GM19240 (cell line): Measurements from ENCODE around the gene ARHGAP33.

ENCODE experiments used
- DNase-seq: peaks from one replicate; pipeline ENCODE4 v3.0.0; 2011; ENCODE audit warnings: low spot score; ENCODE audit not compliant: insufficient read length

The ARHGAP33 gene, protein sequence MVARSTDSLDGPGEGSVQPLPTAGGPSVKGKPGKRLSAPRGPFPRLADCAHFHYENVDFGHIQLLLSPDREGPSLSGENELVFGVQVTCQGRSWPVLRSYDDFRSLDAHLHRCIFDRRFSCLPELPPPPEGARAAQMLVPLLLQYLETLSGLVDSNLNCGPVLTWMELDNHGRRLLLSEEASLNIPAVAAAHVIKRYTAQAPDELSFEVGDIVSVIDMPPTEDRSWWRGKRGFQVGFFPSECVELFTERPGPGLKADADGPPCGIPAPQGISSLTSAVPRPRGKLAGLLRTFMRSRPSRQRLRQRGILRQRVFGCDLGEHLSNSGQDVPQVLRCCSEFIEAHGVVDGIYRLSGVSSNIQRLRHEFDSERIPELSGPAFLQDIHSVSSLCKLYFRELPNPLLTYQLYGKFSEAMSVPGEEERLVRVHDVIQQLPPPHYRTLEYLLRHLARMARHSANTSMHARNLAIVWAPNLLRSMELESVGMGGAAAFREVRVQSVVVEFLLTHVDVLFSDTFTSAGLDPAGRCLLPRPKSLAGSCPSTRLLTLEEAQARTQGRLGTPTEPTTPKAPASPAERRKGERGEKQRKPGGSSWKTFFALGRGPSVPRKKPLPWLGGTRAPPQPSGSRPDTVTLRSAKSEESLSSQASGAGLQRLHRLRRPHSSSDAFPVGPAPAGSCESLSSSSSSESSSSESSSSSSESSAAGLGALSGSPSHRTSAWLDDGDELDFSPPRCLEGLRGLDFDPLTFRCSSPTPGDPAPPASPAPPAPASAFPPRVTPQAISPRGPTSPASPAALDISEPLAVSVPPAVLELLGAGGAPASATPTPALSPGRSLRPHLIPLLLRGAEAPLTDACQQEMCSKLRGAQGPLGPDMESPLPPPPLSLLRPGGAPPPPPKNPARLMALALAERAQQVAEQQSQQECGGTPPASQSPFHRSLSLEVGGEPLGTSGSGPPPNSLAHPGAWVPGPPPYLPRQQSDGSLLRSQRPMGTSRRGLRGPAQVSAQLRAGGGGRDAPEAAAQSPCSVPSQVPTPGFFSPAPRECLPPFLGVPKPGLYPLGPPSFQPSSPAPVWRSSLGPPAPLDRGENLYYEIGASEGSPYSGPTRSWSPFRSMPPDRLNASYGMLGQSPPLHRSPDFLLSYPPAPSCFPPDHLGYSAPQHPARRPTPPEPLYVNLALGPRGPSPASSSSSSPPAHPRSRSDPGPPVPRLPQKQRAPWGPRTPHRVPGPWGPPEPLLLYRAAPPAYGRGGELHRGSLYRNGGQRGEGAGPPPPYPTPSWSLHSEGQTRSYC

DNA sequence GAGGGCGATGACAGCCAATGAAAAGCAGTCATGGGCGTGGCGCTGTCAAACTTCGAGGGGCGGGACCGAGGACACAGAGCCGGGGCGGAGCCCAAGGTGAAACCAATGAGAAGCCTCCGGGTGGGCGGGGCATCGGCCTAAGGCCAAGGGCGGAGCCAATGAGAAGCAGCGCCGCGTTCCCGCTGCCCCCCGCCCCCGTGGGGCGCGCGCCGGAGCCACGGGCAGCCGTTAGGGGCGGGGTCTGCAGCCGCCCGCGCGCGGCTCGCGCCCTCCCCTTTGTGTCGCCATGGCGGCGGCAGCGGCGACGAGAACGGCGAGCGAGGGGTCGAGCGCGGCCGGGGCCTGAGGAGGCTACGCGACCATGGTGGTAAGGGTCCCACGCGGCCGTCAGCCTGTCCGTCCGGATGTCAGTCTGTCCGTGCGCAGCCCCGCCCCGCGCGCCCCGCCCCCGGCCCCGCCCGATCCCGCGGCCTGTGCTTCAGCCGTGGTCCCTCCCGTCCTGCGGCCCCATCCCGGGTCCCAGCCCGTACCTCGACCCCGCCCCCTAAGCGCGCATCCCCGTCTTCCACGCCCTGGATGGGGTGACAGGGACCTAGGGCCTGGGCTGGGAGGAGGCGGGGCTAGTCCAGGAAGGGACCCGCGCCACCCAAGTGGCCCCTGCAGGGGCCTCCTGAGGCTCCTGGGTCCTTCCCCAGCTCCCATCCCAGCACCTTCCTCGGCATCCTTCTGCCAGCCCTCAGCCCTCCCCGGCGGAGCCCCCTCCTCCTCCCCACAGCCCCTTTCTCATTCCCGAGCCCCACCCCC is at the start of gene ARHGAP33:
TSS of gene ARHGAP33 (plus strand) at position 267 of the 804 bp plus-strand sequence. CDS start at position 362, 95 bp downstream.
- DNase-seq: peak; percentile 97

DNA sequence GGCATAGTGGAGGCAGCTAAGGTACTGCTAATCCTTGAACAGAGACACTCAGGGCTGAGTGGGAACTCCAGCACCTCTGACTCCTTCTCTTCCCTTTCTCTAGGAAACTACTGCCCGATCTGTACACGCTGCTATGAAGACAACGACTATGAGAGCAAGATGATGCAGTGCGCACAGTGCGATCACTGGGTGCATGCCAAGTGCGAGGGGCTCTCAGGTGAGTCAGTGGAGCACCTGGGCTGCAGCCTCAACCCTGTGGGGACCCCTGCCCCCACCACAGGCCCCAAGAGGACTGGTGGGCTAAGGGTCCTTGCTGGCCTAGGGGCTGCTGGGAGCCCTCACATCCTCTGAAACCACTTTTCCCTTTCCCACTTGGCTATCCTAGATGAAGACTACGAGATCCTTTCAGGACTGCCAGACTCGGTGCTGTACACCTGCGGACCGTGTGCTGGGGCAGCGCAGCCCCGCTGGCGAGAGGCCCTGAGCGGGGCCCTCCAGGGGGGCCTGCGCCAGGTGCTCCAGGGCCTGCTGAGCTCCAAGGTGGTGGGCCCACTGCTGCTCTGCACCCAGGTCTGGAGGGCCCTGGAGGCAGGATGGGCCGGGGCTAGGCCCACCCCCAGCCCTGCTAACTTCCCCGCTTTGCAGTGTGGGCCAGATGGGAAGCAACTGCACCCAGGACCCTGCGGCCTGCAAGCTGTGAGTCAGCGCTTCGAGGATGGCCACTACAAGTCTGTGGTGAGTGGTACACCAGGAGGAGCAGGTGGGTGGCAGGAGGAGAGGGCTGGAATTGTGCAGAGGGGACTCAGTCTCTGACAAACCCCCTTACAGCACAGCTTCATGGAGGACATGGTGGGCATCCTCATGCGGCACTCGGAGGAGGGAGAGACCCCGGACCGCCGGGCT is 48.1 kb upstream of the ARHGAP33 start:
- DNase-seq: no peak

DNA sequence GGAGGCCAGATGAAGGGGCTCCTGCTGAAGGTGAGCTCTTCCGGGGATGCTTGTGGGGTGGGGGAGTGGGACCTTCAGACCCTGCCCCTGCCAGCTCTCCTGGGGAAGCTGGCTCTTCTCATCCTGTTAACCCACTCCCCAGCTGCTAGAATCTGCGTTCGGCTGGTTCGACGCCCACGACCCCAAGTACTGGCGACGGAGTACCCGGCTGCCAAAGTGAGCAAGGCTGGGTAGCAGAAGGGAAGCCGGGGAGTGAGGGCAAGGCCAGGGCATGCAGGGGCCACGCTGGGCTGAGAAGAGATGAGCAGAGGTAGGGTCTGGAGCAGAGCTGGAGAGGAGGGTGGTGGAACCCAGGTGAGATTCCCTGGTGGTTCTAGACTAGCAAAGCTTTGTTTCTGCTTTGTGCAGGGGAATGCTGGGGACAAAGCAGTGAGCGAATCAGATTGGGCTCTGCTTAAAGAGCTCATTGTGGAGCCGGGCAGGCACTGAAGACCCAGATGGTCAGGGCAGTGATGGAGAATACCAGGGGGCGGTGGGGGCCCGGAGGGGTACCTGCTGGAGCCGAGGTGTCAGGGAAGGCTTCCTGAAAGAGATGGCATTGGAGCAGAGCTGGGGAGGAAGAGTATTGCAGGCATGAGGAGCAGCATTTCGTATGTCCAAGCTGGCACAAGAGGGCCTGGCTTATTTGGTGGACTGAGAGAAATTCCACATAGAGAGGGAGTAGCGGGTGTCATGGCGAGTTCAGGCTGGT is 47.2 kb upstream of the ARHGAP33 start:
- no peak for DNase-seq

DNA sequence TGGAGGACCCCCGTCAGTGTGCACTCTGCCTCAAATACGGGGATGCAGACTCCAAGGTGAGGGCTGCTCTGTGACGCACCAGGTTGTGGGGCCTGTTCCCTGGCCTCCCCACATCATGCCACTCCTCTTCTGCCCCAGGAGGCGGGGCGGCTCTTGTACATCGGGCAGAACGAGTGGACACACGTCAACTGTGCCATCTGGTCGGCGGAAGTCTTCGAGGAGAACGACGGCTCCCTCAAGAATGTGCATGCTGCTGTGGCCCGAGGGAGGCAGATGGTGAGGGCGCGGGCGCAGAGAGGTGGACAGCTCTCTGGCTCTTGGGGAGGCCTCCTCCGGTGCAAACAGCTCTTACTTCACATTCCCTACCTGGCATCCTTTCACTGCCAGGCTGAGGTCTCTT is 46.3 kb upstream of the ARHGAP33 start:
- no peak for DNase-seq

DNA sequence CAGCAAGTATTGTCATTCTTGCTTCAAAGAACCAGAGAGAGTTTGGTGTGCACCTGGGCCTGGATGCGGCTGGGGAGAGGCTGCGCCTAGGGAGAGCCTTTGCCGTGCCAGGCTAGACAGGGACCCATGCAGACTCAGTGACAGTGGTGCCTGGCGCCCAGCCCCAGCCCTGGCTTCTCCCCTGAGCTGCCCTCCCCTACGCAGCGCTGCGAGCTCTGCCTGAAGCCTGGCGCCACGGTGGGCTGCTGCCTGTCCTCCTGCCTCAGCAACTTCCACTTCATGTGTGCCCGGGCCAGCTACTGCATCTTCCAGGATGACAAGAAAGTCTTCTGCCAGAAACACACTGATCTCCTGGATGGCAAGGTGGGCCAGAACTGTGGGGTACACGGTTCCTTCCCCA is 45.6 kb upstream of the ARHGAP33 start:
- no peak for DNase-seq

DNA sequence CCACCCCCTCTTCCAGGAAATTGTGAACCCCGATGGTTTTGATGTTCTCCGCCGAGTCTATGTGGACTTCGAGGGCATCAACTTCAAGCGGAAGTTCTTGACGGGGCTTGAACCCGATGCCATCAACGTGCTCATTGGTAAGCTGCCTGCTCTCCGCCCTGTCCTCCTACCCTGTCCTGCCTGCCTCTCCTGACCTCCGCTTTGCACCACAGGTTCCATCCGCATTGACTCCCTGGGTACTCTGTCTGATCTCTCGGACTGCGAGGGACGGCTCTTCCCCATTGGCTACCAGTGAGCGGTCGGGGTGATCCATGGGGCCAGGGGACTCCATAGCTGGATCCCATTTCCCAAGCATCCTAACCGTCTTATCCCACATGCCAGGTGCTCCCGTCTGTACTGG is 45.0 kb upstream of the ARHGAP33 start:
- no peak for DNase-seq

DNA sequence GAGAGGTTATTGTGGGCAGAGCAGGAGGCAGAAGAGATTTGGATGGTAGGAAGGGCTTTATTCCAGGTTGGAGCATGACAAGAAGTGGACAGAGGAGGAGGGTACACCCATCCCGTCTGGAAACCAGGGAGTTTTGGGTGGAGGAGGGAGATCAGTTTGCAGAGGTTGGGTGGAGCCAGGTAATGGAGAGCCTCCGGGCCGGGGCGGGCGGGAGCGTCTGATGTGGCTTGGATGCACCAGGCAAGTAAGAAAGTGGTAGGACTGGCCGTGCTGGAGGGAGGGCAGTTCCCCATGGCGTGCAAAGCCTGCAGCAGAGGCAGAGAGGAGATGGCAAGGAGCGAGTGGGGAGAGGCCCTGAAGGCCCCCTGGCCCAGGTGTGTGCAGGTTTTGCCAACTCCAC is 44.0 kb upstream of the ARHGAP33 start:
- no peak for DNase-seq

DNA sequence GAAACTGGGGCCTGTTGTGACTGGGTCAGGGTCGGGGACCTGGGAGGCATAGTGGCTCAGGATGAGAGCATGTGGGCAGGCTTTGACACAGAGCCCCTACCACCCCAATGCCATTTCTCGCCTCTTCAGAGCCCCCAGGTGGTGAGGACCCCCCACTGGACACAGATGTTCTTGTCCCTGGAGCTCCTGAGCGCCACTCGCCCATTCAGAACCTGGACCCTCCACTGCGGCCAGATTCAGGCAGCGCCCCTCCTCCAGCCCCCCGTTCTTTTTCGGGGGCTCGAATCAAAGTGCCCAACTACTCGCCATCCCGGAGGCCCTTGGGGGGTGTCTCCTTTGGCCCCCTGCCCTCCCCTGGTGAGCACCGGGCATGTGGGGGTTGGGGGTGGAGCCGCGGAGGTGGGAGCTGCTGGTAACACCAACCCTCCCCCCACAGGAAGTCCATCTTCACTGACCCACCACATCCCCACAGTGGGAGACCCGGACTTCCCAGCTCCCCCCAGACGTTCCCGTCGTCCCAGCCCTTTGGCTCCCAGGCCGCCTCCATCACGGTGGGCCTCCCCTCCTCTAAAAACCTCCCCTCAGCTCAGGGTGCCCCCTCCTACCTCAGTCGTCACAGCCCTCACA is 43.5 kb upstream of the ARHGAP33 start:
- DNase-seq: no peak

DNA sequence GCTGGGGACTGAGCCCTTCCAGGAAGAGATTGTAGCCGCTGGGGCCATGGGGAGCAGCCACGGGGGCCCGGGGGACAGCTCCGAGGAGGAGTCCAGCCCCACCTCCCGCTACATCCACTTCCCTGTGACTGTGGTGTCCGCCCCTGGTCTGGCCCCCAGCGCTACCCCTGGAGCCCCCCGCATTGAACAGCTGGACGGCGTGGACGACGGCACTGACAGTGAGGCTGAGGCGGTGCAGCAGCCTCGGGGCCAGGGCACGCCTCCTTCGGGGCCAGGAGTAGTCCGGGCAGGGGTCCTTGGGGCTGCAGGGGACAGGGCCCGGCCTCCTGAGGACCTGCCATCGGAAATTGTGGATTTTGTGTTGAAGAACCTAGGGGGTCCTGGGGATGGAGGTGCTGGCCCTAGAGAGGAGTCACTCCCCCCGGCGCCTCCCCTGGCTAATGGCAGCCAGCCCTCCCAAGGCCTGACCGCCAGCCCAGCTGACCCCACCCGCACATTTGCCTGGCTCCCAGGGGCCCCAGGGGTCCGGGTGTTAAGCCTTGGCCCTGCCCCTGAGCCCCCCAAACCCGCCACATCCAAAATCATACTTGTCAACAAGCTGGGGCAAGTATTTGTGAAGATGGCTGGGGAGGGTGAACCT is 42.7 kb upstream of the ARHGAP33 start:
- DNase-seq: no peak

DNA sequence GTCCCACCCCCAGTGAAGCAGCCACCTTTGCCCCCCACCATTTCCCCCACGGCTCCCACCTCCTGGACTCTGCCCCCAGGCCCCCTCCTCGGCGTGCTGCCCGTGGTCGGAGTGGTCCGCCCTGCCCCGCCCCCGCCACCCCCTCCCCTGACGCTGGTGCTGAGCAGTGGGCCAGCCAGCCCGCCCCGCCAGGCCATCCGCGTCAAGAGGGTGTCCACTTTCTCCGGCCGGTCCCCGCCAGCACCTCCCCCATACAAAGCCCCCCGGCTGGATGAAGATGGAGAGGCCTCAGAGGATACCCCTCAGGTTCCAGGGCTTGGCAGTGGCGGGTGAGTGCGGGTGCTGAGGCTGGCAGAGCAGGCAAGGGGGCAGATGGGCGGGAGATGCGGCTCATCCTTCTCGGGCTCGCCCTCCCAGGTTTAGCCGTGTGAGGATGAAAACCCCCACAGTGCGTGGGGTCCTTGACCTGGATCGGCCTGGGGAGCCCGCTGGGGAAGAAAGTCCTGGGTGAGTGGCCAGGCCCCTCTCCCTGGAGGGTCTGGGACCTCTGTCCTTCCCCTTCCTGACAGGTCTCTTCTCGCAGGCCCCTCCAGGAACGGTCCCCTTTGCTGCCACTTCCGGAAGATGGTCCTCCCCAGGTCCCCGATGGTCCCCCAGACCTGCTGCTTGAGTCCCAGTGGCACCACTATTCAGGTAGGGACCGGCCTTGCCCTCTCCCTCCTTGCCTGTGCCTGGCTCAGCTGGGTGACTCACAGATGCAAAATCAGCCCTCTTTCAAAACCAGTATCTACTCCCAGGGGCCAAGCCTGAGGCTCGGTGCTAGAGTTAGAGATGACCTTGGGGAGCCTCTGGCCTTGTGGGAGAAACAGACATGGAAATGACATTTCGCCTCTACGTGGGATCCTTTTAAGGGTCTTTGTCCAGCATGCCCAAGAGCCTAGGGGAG is 41.9 kb upstream of the ARHGAP33 start:
- DNase-seq: no peak

DNA sequence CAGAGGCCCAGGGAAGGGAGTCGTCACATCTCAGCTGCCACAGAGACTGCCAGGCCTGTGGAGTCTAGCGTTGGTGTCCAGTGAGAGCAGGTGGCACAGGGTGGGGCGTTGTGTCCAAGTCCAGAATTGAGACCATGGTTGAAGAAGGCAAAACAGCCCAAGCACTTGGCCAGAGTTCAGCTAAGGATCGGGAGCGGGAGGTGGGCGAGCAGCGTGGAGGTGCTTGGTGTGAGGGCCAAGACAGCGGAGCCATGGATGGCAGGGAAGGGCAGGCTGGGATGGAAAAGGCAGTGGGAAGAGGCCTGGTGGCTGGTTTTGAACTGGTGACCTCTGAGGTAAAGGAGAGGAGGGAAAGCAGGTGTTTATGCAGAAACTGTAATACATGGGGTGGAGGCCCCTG is 41.1 kb upstream of the ARHGAP33 start:
- DNase-seq: no peak

DNA sequence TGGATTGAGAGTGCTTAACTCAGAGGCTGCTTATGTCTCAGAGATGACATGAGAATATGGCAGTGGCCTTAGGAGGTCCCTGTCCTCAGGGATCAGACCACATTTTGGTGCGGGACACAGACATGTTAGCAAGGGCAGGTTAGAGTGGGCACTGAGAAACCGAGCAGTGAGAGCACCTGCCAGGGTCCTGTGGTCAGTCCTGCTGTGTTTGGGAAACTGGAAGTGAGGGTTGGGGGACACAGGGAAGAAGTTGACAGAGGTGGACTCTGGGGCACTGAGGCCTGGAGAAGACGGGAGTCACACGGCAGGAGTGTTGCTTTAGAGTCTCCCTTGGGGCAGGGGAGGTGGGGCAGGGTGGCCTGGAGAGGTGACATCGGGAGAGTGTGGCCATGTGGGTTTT is 40.5 kb upstream of the ARHGAP33 start:
- DNase-seq: no peak

DNA sequence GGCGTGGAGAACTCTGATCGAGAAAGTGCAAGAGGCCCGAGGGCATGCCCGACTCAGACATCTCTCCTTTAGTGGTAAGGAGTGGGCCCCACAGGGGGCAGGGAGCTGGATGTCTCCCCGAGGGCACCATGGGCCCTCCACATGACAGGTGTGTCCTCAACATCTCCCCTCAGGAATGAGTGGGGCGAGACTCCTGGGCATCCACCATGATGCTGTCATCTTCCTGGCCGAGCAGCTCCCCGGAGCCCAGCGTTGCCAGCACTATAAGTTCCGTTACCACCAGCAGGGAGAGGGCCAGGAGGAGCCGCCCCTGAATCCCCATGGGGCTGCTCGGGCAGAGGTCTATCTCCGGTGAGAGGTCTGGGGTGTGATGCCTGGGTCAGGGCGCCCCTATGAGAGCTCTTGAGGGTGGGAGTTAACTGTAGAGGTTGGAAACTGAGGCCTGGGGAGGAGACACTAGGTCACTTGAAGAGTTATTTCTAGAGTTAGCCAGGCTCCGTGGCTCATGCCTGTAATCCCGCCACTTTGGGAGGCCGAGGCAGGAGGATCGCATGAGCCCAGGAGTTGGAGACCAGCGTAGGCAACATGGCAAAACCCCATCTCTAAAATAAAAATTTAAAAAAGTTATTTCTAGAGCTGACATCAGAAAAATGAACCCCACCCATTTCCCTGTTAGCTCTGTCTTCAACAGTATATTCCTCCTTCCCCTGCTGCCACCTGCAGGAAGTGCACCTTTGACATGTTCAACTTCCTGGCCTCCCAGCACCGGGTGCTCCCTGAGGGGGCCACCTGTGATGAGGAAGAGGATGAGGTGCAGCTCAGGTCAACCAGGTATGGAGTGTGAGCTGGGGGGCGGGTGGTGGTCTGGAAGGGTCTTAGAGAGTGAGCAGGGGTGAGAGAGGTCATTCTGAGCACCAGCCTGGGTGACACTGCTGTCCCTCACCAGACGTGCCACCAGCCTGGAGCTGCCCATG is 38.2 kb upstream of the ARHGAP33 start:
- DNase-seq: no peak

DNA sequence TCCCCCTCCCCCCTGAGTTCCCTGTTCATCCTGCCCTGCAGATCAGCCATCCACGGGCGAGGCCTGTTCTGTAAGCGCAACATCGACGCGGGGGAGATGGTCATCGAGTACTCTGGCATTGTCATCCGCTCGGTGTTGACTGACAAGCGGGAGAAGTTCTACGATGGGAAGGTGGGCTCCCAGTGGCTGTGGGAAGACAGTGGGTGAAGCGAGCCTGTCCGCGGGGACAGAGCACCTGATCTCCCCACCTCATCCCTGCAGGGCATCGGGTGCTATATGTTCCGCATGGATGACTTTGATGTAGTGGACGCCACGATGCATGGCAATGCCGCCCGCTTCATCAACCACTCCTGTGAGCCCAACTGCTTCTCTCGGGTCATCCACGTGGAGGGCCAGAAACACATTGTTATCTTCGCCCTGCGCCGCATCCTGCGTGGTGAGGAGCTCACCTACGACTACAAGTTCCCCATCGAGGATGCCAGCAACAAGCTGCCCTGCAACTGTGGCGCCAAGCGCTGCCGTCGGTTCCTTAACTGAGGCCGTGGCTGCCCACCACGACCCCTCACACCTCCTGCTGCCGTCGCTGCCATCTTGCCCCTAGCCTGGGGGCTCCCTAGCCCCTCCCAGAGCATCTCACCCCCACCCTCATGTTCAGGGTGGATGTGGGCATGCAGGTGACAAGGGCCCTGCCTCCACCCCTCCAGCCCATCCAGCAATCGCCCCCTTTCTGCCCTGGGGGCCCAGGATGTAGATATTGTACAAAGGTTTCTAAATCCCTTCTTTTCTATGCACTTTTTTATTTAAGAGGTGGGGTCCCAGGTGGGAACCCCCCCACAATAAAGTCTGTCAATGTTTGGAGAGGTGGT is 37.1 kb upstream of the ARHGAP33 start:
- no peak for DNase-seq

DNA sequence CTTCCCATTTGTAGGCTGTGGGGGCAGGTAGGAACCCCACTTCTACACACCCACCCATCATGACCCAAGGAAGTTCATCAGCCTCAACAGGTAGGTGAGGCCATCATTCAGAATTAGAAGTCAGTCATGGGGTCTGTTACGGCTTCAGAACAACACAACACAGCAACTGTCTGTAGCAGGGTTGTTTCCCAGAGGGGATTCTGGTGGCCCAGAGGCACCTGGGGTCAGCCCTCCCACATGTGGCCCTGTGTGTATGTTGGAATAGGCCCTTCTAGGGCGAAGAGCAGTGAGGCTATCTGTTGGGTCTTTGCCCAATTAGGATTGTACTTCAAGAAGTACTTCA is 36.5 kb upstream of the ARHGAP33 start:
- DNase-seq: no peak
